ENCODE results near the gene HOXD10.

DNA sequence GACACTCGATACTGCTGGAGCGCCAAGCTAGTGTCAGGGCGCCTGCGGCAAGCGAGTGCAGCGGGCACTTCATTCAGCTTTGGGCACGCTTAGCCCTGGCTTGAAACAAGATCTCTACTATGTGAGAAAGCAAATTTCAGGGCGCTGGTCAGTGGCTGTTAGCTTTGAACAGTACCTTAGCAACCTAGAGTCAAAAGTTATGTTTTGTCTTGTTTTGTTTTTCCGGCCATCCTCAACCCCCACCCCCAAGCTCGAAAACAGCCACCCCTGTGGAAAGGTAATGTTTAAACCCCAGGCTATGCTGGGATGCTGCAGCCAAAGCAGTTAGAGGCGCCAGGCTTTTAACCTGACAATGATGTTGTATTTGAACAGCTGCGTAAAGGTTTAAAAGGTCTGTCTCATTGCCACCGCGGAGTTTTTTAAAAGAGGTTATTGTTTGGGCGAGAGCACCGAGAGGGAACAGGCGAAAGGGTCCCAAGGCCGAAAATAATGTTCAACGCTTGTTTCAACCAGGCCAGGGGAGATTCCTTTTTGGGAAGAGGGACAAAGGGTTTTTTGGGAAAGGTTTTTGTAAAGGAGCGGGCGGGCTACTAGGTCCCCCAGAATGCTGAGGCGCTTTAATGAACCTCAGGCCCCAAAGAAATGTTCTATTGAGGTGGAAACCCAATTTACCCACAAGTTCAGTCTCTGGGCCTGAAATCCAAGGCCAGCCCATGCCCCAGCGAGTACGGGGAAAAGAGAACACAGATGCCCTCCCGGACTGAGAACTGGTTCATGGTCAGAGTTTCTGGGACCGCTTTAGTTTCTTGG, 2.3 kb upstream of the HOXD10 start:
- TF ChIP-seq GATA2 (IDR thresholded peaks at IDR 0.05; ENCODE audit: low read depth, low read length) (no peak), GATA3 (IDR thresholded peaks at IDR 0.05; ENCODE audit: low read depth, low read length) (no peak)

Measured in SH-SY5Y (cell line).